ENCODE data around the gene GPC6.

DNA sequence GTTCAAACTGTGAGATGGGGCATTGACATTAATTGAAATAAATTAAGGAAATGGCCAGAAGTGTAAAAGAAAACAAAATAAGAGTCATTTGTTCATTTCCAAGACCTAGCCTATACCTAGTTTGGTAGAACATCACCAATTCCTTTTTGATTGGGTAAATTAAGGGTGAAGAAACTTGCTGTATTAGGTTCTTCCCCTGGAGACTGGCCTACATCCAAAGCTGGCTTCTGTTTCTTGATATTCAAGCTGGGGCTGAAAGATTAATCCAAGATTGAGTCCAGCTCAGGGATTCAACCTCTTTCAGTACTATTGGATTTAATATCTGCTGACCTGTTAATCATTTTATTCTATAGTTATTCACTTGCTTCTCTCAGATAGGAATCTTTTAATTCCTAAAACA lies 183.2 kb downstream of the GPC6 start:
- TF ChIP-seq, protein P1, sequence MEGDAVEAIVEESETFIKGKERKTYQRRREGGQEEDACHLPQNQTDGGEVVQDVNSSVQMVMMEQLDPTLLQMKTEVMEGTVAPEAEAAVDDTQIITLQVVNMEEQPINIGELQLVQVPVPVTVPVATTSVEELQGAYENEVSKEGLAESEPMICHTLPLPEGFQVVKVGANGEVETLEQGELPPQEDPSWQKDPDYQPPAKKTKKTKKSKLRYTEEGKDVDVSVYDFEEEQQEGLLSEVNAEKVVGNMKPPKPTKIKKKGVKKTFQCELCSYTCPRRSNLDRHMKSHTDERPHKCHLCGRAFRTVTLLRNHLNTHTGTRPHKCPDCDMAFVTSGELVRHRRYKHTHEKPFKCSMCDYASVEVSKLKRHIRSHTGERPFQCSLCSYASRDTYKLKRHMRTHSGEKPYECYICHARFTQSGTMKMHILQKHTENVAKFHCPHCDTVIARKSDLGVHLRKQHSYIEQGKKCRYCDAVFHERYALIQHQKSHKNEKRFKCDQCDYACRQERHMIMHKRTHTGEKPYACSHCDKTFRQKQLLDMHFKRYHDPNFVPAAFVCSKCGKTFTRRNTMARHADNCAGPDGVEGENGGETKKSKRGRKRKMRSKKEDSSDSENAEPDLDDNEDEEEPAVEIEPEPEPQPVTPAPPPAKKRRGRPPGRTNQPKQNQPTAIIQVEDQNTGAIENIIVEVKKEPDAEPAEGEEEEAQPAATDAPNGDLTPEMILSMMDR (conservative IDR thresholded peaks at IDR 0.05; ENCODE audit: low read length), result no peak
- no peak for TF ChIP-seq EZH2phosphoT487 (IDR thresholded peaks at IDR 0.05; ENCODE audit: borderline replicate concordance, low read depth, low read length)

Data from OCI-LY7 (cell line).